IPS-NIHi11 (cell line): ENCODE data around the gene AURKAIP1.
"Not testable (repeated sequence)": the region's sequence is repeated elsewhere in the genome, so short reads cannot be mapped to it uniquely, and the experiment has no call there.

ENCODE experiments used
- DNase-seq: peaks from one replicate; pipeline ENCODE4 v3.0.0; 2012; ENCODE audit warnings: mixed read lengths, low spot score

The AURKAIP1 gene

DNA sequence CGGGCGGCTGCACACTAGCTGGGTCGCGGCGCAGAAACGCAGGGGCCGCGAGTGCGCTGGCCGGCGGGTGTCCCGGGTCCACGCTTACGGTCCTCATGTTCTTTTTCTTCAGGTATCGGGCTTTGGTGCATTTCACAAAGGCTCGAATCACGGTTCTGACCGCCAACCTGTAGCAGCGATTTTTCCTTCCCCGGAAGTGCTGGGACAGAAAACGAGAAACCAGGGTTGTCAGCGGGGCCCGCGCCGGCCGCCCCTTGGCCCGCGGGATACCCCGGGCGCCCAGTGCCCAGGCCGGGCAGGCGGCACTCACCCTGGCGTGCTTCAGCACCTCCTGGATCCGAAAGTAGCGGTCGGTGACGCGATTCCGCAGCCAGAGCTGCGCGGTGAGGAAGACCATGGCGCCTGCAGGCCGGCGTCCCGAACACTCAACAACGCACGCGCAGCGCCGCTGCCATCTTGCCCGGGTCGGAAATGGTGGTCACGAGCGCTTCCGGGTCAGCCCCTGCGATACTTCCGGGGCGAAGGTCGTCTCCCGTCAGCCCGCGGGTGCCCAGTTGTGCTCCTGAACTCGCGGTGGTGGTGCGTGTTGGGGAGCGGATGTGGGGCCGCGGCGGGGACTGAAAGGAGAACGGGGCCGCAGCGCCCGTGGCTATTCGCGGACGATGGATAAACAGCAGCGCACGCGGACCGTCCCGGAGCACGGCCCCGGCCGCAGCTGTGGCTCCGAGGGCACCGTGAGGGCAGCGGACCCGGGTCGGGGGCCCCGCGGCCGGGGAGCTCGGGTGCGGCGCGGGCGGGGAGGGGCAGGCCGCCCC is 32.0 kb upstream of the AURKAIP1 start, which contains the start of gene MRPL20:
Gene MRPL20, minus strand, starts transcription at position 473 of the 815 bp plus-strand sequence. Its CDS starts 76 bp downstream, at position 397.
- peak; percentile 93 for DNase-seq

DNA sequence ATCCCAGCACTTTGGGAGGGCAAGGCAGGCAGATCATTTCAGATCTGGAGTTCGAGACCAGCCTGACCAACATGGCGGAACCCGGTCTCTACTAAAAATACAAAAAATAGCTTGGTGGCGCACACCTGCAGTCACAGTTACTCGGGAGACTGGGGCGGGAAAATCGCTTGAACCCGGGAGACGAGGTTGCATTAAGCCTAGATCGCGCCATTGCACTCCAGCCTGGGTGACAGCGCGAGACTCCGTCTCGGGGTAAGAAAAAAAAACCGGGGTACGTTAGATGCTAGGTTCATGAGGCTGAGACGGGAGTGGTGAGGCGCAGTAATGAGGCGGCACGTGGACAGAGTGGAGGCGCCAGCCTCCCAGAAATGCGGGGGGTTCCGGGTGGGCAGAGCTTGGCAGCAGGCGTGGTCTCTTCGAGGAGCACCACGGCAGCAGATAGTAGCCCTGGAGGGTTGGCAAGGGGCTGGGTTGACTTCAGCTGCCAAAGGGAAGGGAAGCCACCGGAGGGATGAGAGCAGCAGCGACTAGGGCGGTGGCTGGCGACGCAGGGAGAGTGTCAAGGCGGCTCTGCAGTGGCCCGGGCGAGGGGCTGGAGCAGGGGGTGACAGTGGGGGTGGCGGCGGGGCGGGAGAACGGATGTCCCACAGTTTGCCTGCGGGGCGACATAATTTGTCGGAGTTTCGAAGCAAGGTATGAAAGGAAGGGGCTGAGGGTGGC is 31.3 kb upstream of the AURKAIP1 start:
- no peak for DNase-seq

- no peak for DNase-seq
These were observed 28.6 kb upstream of the AURKAIP1 start for GRCh38 chr1:1403653-1404052.

- DNase-seq = not testable (repeated sequence)
These were observed 27.9 kb upstream of the AURKAIP1 start for GRCh38 chr1:1402901-1403392.

DNA sequence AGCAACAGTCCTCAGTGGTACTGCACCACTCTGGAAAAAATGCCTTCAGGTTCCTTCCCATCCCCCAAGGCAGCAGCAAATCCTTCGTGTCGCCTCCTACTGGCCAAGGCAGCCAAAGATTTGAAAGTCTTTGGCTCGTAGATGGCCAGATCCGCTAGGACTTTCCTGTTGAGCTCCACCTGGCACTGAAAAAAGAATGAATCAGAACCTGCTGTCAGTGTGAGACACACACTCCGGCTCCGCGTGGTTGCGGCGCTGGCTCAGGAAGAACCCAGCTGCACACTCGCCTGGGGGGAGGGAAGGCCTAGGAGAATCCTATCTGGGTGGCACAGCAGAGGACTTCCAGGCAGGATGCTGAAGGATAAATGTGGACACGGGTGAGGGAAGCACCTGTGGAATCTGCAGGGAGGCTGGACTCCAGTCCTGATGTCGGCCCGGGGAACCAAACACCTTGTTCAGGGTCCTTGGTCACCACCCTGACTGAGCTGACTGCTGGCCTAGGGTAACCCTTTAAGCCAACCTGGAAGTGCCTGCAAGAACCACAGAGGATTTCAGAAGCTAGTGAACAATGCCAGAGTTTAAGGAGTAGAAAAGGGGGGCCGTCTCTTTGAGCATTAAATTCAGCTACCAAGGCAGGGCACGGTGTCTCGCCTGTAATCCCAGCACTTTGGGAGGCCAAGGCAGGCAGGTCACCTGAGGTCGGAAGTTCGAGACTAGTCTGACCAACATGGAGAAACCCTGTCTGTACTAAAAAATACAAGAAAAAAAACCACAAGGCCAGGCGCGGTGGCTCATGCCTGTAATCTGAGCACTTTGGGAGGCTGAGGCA is 27.3 kb upstream of the AURKAIP1 start:
- DNase-seq = peak; percentile 43

- no peak for DNase-seq
These were observed 26.5 kb upstream of the AURKAIP1 start for GRCh38 chr1:1401457-1402010.

DNA sequence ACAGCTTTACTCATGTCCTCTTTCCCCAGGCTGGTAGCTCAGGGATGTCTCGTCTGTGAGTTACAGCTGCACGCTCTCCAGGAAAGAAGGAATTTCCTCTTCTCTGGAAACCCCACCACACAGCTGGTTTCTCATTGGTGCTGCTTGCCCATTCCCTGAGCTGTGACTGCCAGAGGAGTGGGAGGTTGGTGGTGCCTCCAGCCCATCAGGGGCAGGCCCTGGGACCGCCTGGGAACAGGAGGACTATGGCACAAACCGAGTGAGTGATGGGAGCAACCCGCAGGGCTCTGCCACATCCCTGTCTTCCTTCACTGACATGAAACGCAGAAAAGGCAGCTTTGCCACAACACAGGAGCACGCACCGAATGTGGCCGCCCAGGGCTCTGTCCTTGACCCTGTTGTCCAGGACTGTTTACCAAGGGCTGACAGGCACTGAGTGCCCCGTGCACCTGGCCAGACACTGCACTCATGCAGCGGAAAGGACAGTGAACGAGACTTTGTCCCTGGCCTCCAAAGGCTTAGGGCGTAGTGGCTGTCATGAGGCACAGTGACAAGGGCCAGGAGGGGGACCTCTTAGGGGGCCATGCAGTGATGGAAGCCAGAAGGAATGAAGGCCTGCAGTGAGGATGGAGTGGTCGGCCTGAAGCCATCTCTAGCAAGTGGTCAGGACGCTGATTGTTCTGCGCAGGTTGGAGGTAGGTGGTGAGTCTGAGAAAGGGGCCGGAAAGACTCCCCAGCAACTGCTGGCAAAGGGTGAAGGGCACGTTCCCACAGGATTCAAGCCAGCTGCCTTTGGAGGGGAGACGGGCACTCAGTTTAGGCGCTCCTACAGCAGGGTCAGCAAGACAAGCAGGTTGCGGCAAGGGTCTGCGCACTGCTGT is 25.8 kb upstream of the AURKAIP1 start:
- DNase-seq = no peak

- no peak for DNase-seq
These were observed 25.0 kb upstream of the AURKAIP1 start for GRCh38 chr1:1399872-1400575.

- peak; percentile 98 for DNase-seq
These were observed 24.3 kb upstream of the AURKAIP1 start, which contains the start of gene CCNL2 for GRCh38 chr1:1399187-1399871. Gene CCNL2 (minus strand): TSS chr1:1399335. CDS start chr1:1399306, 29 bp downstream.

GRCh38 chr1:1398677-1399186 is 23.7 kb upstream of the AURKAIP1 start:
- no peak for DNase-seq

DNA sequence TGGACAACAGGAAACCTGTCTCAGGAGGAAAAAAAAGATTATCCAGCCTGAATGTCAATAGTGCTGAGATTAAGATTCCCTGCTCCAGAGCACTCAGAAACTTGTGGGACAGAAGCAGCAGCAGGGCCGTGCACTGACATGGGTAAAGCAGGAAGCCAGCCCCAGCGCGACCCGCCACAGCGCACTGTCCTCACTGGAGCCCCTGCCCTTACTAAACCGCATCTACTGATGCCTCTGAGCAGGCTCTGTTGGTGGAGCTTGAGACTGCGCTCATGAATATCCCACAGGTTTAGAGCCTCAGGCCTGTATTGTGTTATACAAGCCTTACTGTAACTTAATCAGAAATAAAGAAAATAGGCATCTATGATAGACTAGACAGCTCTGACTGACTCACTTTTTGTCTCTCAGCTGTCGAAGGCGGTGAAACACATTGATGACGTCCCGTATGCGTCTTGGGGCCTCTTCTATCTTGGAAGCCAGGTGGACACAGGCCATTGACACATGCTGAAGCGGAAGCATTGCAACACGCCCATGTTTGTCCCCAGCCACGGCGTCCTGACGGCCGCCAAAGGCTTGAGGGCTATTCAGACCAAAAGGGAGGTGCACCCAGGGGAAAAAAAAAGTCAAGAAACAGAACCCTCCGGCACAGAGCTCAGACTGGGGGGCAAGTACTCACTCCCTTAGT is 23.0 kb upstream of the AURKAIP1 start:
- DNase-seq = no peak

DNA sequence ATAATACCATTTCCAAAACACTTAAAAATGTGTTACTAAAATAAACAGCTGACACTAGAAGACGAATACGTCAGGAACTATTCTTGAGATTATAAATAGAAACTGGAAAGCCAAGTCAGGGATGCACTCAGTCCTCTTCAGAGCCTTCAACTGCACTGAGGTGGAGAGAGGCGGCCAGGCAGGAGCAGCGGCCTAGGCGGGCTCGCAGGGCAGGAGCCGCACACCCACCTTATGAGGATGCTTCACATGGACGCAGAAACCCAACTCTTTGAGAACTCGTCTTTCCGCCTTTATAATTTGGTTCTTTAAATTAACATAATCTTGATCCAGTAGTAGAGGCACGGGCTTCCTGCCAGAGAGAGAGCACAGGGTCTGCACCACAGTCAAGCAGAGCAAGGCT is 20.2 kb upstream of the AURKAIP1 start:
- DNase-seq = no peak

DNA sequence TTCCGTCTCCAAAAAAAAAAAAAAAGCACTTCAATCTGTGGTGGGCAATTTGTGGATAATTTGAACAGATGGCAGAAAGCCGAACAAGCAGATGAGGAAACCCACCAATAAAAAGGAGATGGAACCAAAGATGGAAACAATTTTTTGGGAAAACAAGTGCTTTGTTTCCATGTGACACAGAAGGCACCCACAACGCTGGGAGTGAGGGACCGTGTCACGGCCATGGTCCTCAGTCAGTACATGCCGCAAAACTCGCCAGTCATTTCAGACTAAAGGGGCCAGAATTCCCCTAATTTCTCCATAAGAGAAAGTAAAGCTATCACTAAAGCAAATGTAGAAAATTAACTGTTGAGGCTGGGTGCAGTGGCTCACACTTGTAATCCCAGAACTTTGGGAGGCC is 19.1 kb upstream of the AURKAIP1 start:
- no peak for DNase-seq

- DNase-seq = no peak
These were observed 18.4 kb upstream of the AURKAIP1 start for GRCh38 chr1:1393428-1393827.

GRCh38 chr1:1393014-1393413 is 18.0 kb upstream of the AURKAIP1 start:
- DNase-seq = no peak

DNA sequence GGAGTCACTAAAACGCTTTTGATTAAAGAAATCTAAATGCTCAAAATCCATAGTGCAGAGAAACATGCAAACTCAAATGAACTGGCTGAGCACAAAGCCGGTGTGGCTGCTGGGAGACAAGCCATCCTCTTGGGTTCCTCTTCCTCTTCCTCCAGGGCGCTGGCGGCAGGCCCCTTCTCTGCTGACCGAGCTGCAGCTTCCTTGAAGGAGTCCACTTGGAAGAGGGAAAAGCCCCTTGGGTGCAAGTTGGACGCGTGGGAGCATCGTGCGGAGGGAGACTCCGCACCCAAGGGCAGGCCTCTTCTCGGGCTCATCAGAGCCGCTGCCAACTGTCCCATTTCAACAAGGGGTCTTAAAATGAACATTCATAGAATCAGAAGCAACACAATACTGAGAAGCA is 16.2 kb upstream of the AURKAIP1 start:
- DNase-seq = no peak

- no peak for DNase-seq
These were observed 15.7 kb upstream of the AURKAIP1 start for GRCh38 chr1:1390675-1391074.

GRCh38 chr1:1388078-1388472 is 13.1 kb upstream of the AURKAIP1 start:
- no peak for DNase-seq
